Measurements from ENCODE around the gene HAPLN1. TPM values are rescaled to one million over a fixed set of nuclear protein-coding genes. Genes with fewer than 3 reads are reported as not detected.

HAPLN1 gene
- total and polyA plus RNA-seq, 2 of the 4 experiments (the other 2 are of a cell fraction): under 0.01 to 0.07 TPM

- Histone ChIP-seq H4K8ac (ENCODE audit: low read depth in 2 of 2, low read length in 2 of 2) (no peak overlapping the region), H2BK20ac (ENCODE audit: low read depth, low read length) (no peak overlapping the region), H3K23ac (ENCODE audit: low read depth, low read length) (no peak overlapping the region), H4K5ac (ENCODE audit: low read depth, low read length) (no peak overlapping the region), H3K9me3 (ENCODE audit: control insufficient read depth, insufficient read depth, low read length) (no peaks in the 10 kb centered on the region), H3K9ac (ENCODE audit: low read depth, low read length) (no peak overlapping the region), H3K4me1 (ENCODE audit: control insufficient read depth, insufficient read depth, low read length) (peaks cover 2% of the 10 kb centered on the region; the same call in 1 of the 2 replicates), H2BK120ac (ENCODE audit: low read depth, low read length) (no peak overlapping the region), H3K27me3 (ENCODE audit: control insufficient read depth, insufficient read depth, low read length) (no peaks in the 10 kb centered on the region), H3K14ac (replicated peaks; ENCODE audit: low read depth, low read length) (no peak overlapping the region), H3K9me1 (ENCODE audit: insufficient read depth, low read length) (no peaks in the 10 kb centered on the region), H3K27ac (ENCODE audit: insufficient read depth, low read length) (no peak overlapping the region), H2AFZ (replicated peaks; ENCODE audit: low read length, poor library complexity) (no peak overlapping the region), H4K20me1 (ENCODE audit: insufficient read depth, low read length) (no peaks in the 10 kb centered on the region), H3K56ac (ENCODE audit: extremely low read depth, insufficient read depth, low read length) (no peak overlapping the region), H3K36me3 (ENCODE audit: control insufficient read depth, insufficient read depth, low read length) (no peaks in the 10 kb centered on the region), H2BK15ac (ENCODE audit: low read depth, low read length) (no peak overlapping the region), H3K4me3 (ENCODE audit: insufficient read depth, low read depth, low read length) (no peak overlapping the region), H4K91ac (ENCODE audit: insufficient read depth, low read depth, low read length) (no peak overlapping the region), H2BK5ac (ENCODE audit: low read depth, low read length, poor library complexity, severe bottlenecking) (no peak overlapping the region), H3K4ac (ENCODE audit: low read depth, low read length) (no peak overlapping the region), H3K18ac (ENCODE audit: low read depth, low read length) (no peak overlapping the region), H3K4me2 (ENCODE audit: low read depth, low read length) (no peak overlapping the region), H3K79me1 (ENCODE audit: low read depth in 1 of 2, low read length in 2 of 2) (no peaks in the 10 kb centered on the region), H2AK5ac (ENCODE audit: low read depth, low read length) (no peak overlapping the region), H2AK9ac (replicated peaks; ENCODE audit: low read depth, low read length, poor library complexity) (no peak overlapping the region)
- DNase-seq (no peak), ATAC-seq (ENCODE audit: low read depth) (no peak)
- WGBS, 2 experiments (ENCODE audit: extremely low coverage in 2 of 2, insufficient read length in 1 of 2): no CpG with 5 or more reads among the region's 7 CpGs
- in situ Hi-C loops (cut with MboI; ENCODE audit: low sequenced_read_pairs) (loop anchor here (5.0 to 10.0 kb wide), 2 partner anchors 532 to 654 kb away; no protein-coding TSS in a partner anchor), intact Hi-C loops (cut with micrococcal nuclease) (loop anchor here (2.0 kb wide), 1 partner anchor 204 kb away; no protein-coding TSS in a partner anchor), dilution Hi-C loops (cut with HindIII; ENCODE audit: low sequenced_read_pairs, unreplicated experiment) (no loop called here)
- no TSS peak for BruUV-seq (replicated peaks)
- CTCF ChIA-PET: no interaction called here
- TF ChIP-seq RFX5 (IDR thresholded peaks at IDR 0.05; ENCODE audit: low read depth, low read length): no peak
- no peak for TF ChIP-seq POLR2A (IDR thresholded peaks at IDR 0.05; ENCODE audit: low read depth, low read length)
- no peak for TF ChIP-seq RAD21 (IDR thresholded peaks at IDR 0.05; ENCODE audit: low read length)
- TF ChIP-seq BHLHE40 (IDR thresholded peaks at IDR 0.05; ENCODE audit: low read depth, low read length): no peak
- TF ChIP-seq CEBPB (IDR thresholded peaks at IDR 0.05; ENCODE audit: low read depth, low read length): no peak
- TF ChIP-seq MXI1 (IDR thresholded peaks at IDR 0.05; ENCODE audit: borderline replicate concordance, low read depth, low read length): no peak
- no peak for TF ChIP-seq NFE2L2 (IDR thresholded peaks at IDR 0.05; ENCODE audit: low read depth, low read length)
- no peak for TF ChIP-seq FOS (IDR thresholded peaks at IDR 0.05; ENCODE audit: low read depth, low read length)
- TF ChIP-seq CTCF (conservative IDR thresholded peaks at IDR 0.05; ENCODE audit: low read depth, low read length): no peak
- no peak for TF ChIP-seq ELK1 (IDR thresholded peaks at IDR 0.05; ENCODE audit: borderline replicate concordance, low read depth, low read length)
- TF ChIP-seq RCOR1 (IDR thresholded peaks at IDR 0.05; ENCODE audit: insufficient replicate concordance, low read length): no peak
- no peak for TF ChIP-seq MAFK (IDR thresholded peaks at IDR 0.05; ENCODE audit: low read depth, low read length)
- POLR2A ChIA-PET (ENCODE audit: unreplicated experiment): no interaction called here
These were observed 2.4 kb upstream of the HAPLN1 start for GRCh38 chr5:83723031-83723430.
